WTC11 (cell line): Measurements from ENCODE around the gene GRAMD4. TPM values are rescaled to one million over a fixed set of nuclear protein-coding genes. Genes with fewer than 3 reads are reported as not detected.

Experiments used
- ATAC-seq: fragments of 200-7000 bp; cut with Tn5 transposase; 2 replicates; pipeline ENCODE4 v1.10.0; 2021; ENCODE audit warnings: mild to moderate bottlenecking, moderate library complexity
- CTCF ChIA-PET: fragments of 300-600 bp; sonication (Branson Sonifier 250); formaldehyde crosslinking; loops from one replicate; lab custom pipeline; 2021; ENCODE audit warnings: antibody characterized with exemption; lab: Charles Lee
- POLR2A ChIA-PET: fragments of 350-600 bp; sonication (Branson Sonifier 250); formaldehyde crosslinking; loops from one replicate; lab custom pipeline; 2021; ENCODE audit warnings: antibody characterized with exemption; lab: Charles Lee
- DNase-seq: peaks from one replicate; pipeline ENCODE4 v3.0.0; 2021; ENCODE audit warnings: low spot score
- H3K27ac Mint-ChIP-seq: 2 replicates; pipeline ENCODE4 v1.8.0; 2021; ENCODE audit warnings: mixed read lengths
- H3K27me3 Mint-ChIP-seq: 2 replicates; pipeline ENCODE4 v1.8.0; 2021; ENCODE audit warnings: low read depth, mild to moderate bottlenecking, moderate library complexity, mixed read lengths
- H3K36me3 Mint-ChIP-seq: 2 replicates; pipeline ENCODE4 v1.8.0; 2021; ENCODE audit warnings: mixed read lengths
- H3K4me1 Mint-ChIP-seq: 2 replicates; pipeline ENCODE4 v1.8.0; 2022; ENCODE audit warnings: mixed read lengths
- H3K4me3 Mint-ChIP-seq: 2 replicates; pipeline ENCODE4 v1.8.0; 2021; ENCODE audit warnings: mild to moderate bottlenecking, moderate library complexity, mixed read lengths
- H3K9me3 Mint-ChIP-seq: 2 replicates; pipeline ENCODE4 v1.8.0; 2021; ENCODE audit warnings: mixed read lengths
- AR ChIP-seq: fragments of 250-450 bp; sonication (Bioruptor Pico); IDR thresholded peaks from 2 replicates; pipeline ENCODE4 v1.9.0; 2021; ENCODE audit warnings: mild to moderate bottlenecking
- ATF2 ChIP-seq: sonication (generic); formaldehyde crosslinking; IDR thresholded peaks from 2 replicates; pipeline ENCODE4 v1.8.1; 2022; ENCODE audit warnings: low read depth, missing genetic modification reagents, borderline replicate concordance
- CREB1 ChIP-seq: sonication (generic); formaldehyde crosslinking; IDR thresholded peaks from 2 replicates; pipeline ENCODE4 v1.8.0; 2023; ENCODE audit warnings: mild to moderate bottlenecking, missing genetic modification reagents
- CREM ChIP-seq: sonication (generic); formaldehyde crosslinking; IDR thresholded peaks from 2 replicates; pipeline ENCODE4 v1.8.1; 2022; ENCODE audit warnings: mild to moderate bottlenecking, missing genetic modification reagents, moderate library complexity
- E2F4 ChIP-seq: sonication (generic); formaldehyde crosslinking; IDR thresholded peaks from 2 replicates; pipeline ENCODE4 v1.8.1; 2022; ENCODE audit warnings: low read depth, mild to moderate bottlenecking, moderate library complexity, missing genetic modification reagents, borderline replicate concordance
- EMX1 ChIP-seq: fragments of 250-450 bp; sonication (Bioruptor Pico); IDR thresholded peaks from 2 replicates; pipeline ENCODE4 v1.8.0; 2021; ENCODE audit warnings: mild to moderate bottlenecking
- FOXJ3 ChIP-seq: sonication (generic); formaldehyde crosslinking; IDR thresholded peaks from 2 replicates; pipeline ENCODE4 v1.9.0; 2021; ENCODE audit warnings: missing genetic modification reagents, mild to moderate bottlenecking, borderline replicate concordance
- GABPB1 ChIP-seq: sonication (generic); formaldehyde crosslinking; IDR thresholded peaks from 2 replicates; pipeline ENCODE4 v1.8.1; 2023; ENCODE audit warnings: mild to moderate bottlenecking, missing genetic modification reagents
- NFYB ChIP-seq: sonication (generic); formaldehyde crosslinking; conservative IDR thresholded peaks from 2 replicates; pipeline ENCODE4 v1.8.0; 2022; ENCODE audit warnings: low read depth, missing genetic modification reagents
- OVOL2 ChIP-seq: fragments of 250-450 bp; sonication (Bioruptor Pico); IDR thresholded peaks from 2 replicates; pipeline ENCODE4 v1.9.0; 2021; ENCODE audit warnings: mild to moderate bottlenecking, borderline replicate concordance
- SP1 ChIP-seq: sonication (generic); formaldehyde crosslinking; conservative IDR thresholded peaks from 2 replicates; pipeline ENCODE4 v1.8.1; 2022; ENCODE audit warnings: missing genetic modification reagents
- ZBTB43 ChIP-seq: sonication (generic); formaldehyde crosslinking; IDR thresholded peaks from 2 replicates; pipeline ENCODE4 v1.8.1; 2023; ENCODE audit warnings: mild to moderate bottlenecking, missing genetic modification reagents
- ZMAT4 ChIP-seq: fragments of 250-450 bp; sonication (Bioruptor Pico); IDR thresholded peaks from 2 replicates; pipeline ENCODE4 v1.9.0; 2021; ENCODE audit warnings: mild to moderate bottlenecking
- ZNF138 ChIP-seq: sonication (generic); formaldehyde crosslinking; conservative IDR thresholded peaks from 2 replicates; pipeline ENCODE4 v1.8.1; 2022; ENCODE audit warnings: mild to moderate bottlenecking, moderate library complexity, missing genetic modification reagents
- ZNF263 ChIP-seq: sonication (generic); formaldehyde crosslinking; IDR thresholded peaks from 2 replicates; pipeline ENCODE4 v1.8.1; 2022; ENCODE audit warnings: low read depth, mild to moderate bottlenecking, moderate library complexity, missing genetic modification reagents
- ZNF423 ChIP-seq: fragments of 250-450 bp; sonication (Bioruptor Pico); IDR thresholded peaks from 2 replicates; pipeline ENCODE4 v2.1.2; 2022; ENCODE audit warnings: mild to moderate bottlenecking, moderate library complexity
- ZNF532 ChIP-seq: fragments of 250-450 bp; sonication (Bioruptor Pico); IDR thresholded peaks from 2 replicates; pipeline ENCODE4 v1.9.0; 2021; ENCODE audit warnings: mild to moderate bottlenecking, borderline replicate concordance
- total RNA-seq: library from RNA; stranded (reverse); gene quantifications from 3 replicates; pipeline ENCODE4 v1.2.3, GENCODE V29; 2021

The GRAMD4 gene
- total RNA-seq, 1 experiment from 2014 or later: 41.0 TPM

GRCh38 chr22:46571642-46572250 is 48.4 kb upstream of the GRAMD4 start (continued):
- no peak for TF ChIP-seq E2F4 (CRISPR knock-in tag)
- TF ChIP-seq, all 79 proteins: peak for 0

- no peak overlapping the region for H3K27ac Mint-ChIP-seq
- peaks cover 8% of the 10 kb centered on the region; the same call in 1 of the 2 replicates for H3K36me3 Mint-ChIP-seq
- H3K4me3 Mint-ChIP-seq: no peak overlapping the region
- DNase-seq: no peak
- CTCF ChIA-PET: interaction anchor here (2.3 kb wide), 1 partner anchor 10 kb away, joined by 10 read pairs; no protein-coding TSS in a partner anchor
- TF ChIP-seq ZNF423 (CRISPR knock-in tag) (no peak), ZNF532 (no peak), CREB1 (no peak), CREM (CRISPR knock-in tag) (no peak), ZNF138 (CRISPR knock-in tag) (no peak), OVOL2 (CRISPR knock-in tag) (no peak), ZBTB43 (CRISPR knock-in tag) (no peak), SP1 (CRISPR knock-in tag) (no peak), FOXJ3 (no peak), NFYB (no peak)
- POLR2A ChIA-PET: no interaction called here
- ATAC-seq: no peak
- H3K9me3 Mint-ChIP-seq: peaks cover 18% of the 10 kb centered on the region
- H3K27me3 Mint-ChIP-seq: peaks cover 7% of the 10 kb centered on the region
- peaks cover 23% of the 10 kb centered on the region for H3K4me1 Mint-ChIP-seq
Observed at GRCh38 chr22:46572911-46573780, 47.0 kb upstream of the GRAMD4 start.

- H3K27me3 Mint-ChIP-seq: peaks cover 7% of the 10 kb centered on the region
- ATAC-seq (no peak), DNase-seq (no peak)
- ChIA-PET CTCF (interaction anchor here (2.3 kb wide), 1 partner anchor 10 kb away, joined by 10 read pairs; no protein-coding TSS in a partner anchor), POLR2A (no interaction called here)
- peaks cover 8% of the 10 kb centered on the region; the same call in 1 of the 2 replicates for H3K36me3 Mint-ChIP-seq
- no peak overlapping the region for H3K27ac Mint-ChIP-seq
- TF ChIP-seq EMX1: no peak
- no peak for TF ChIP-seq ZMAT4 (CRISPR knock-in tag)
- no peak for TF ChIP-seq ATF2 (CRISPR knock-in tag)
- TF ChIP-seq ZNF263: no peak
- TF ChIP-seq AR (CRISPR knock-in tag): no peak
- TF ChIP-seq GABPB1: no peak
- TF ChIP-seq OVOL2 (CRISPR knock-in tag): no peak
- H3K9me3 Mint-ChIP-seq: peaks cover 16% of the 10 kb centered on the region
- no peak overlapping the region for H3K4me3 Mint-ChIP-seq
- H3K4me1 Mint-ChIP-seq: peaks cover 30% of the 10 kb centered on the region
Observed at GRCh38 chr22:46573781-46574437, 46.3 kb upstream of the GRAMD4 start.
